ENCODE results near the gene CAMTA1.

CAMTA1 gene

DNA sequence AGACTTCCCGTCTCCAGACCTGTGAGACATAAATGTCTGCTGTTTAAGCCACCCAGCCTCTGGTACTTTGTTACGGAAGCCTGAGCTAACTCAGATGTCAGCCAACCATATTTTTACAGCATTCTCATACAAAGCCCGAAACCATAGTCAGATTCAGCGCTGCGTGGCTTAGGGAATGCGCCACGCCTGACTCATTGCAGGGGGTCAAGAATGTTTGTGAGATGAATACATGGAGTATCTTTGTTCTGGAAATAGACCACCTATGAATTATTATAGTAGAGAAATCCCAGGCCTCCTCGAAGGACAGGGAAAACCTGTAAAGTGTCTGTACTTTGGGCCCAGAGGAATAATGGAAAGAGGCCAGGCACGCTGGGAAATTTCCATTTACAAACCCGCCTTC is 434.8 kb downstream of the CAMTA1 start:
- Histone ChIP-seq H3K4me1 (ENCODE audit: control insufficient read depth, insufficient read depth, low read length, poor library complexity, severe bottlenecking) (peaks cover 5% of the 10 kb centered on the region), H3K27ac (ENCODE audit: low read depth, low read length, severe bottlenecking) (no peak overlapping the region), H3K36me3 (ENCODE audit: control insufficient read depth, insufficient read depth, low read length) (no peaks in the 10 kb centered on the region), H3K9me3 (ENCODE audit: control insufficient read depth, low read length) (no peaks in the 10 kb centered on the region), H3K4me3 (ENCODE audit: extremely low read depth, insufficient read depth, low read length, poor library complexity, severe bottlenecking) (no peak overlapping the region)
- WGBS, 2 experiments (ENCODE audit: insufficient coverage in 2 of 2), result 90 to 93% methylated on average over 5 to 9 of the region's 10 CpGs

DNA sequence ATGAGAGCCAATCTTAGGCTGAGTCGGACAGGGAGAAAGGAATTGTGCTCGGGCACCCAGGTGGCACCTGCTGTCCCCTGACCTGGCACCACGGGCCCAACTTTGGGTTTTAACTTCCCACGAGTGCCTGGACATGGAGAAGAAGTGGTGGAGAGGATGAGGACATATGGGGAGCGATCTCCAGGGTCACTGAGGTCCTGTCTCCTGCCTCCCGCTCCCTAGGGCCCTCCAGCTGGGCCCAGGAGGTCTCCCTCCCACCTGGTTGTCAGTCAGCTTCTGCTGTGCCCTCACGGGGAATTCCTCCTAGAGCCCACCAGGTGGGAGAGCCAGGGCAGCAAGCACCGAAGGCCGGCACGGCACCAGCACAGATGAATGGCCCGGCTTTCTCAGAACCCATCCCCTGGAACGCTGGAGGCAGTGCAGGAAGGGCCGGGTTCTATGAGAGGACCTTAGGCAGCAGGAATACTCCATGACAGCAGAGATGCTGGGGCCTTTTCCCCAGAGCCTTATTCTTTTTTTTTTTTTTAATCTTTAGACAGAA is 435.5 kb downstream of the CAMTA1 start:
- H3K4me1 ChIP-seq (ENCODE audit: control insufficient read depth, insufficient read depth, low read length, poor library complexity, severe bottlenecking), result peaks cover 5% of the 10 kb centered on the region
- H3K4me3 ChIP-seq (ENCODE audit: extremely low read depth, insufficient read depth, low read length, poor library complexity, severe bottlenecking), result no peak overlapping the region
- H3K27ac ChIP-seq (ENCODE audit: low read depth, low read length, severe bottlenecking), result no peak overlapping the region
- no peaks in the 10 kb centered on the region for H3K9me3 ChIP-seq (ENCODE audit: control insufficient read depth, low read length)
- no peaks in the 10 kb centered on the region for H3K36me3 ChIP-seq (ENCODE audit: control insufficient read depth, insufficient read depth, low read length)
- 86 to 95% methylated on average over 8 to 12 of the region's 13 CpGs for WGBS, 2 experiments (ENCODE audit: insufficient coverage in 2 of 2)

DNA sequence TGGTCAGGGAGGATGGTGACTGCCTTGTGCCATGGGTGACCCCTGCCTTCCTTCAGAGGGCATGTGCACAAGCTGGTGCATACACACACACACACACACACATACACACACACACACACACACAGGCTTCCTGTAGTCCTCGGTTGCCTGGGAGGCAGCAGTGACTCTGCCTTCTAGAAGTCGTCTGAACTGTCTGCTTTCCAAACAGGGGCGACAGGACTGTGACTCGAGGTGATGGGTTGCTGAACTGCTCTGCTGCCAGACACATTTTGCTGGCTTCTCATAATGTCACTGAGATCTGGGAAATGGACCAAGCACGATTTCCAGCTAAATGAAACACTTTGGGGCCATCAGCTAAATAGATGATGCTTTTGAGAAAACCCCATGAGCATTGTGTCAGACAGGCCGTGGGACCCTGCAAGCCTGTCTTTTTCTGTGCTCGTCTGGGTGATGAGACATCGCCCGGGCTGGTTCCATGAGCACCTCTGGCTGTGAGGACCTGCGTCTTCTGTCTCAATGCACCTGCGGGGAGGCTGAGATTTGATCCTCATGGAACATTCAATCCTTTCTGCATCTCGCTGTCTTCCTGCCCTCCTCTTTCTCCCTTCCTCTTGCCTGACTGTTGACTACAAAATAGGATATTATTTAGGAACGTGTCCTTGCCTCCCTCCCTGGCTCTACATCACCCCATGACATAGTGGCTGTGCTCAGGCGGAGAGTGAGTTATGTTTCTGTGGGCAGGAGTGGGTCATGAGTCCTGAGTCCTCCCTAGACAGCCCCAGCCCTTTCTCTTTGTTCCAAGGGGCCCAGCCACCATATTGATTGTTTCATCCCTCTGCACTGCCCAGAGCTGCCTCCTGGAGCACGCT is 436.8 kb downstream of the CAMTA1 start:
- Histone ChIP-seq H3K9me3 (ENCODE audit: control insufficient read depth, low read length) (no peaks in the 10 kb centered on the region), H3K4me3 (ENCODE audit: extremely low read depth, insufficient read depth, low read length, poor library complexity, severe bottlenecking) (no peak overlapping the region), H3K4me1 (ENCODE audit: control insufficient read depth, insufficient read depth, low read length, poor library complexity, severe bottlenecking) (peaks cover 5% of the 10 kb centered on the region), H3K36me3 (ENCODE audit: control insufficient read depth, insufficient read depth, low read length) (no peaks in the 10 kb centered on the region), H3K27ac (ENCODE audit: low read depth, low read length, severe bottlenecking) (no peak overlapping the region)
- WGBS, 2 experiments (ENCODE audit: insufficient coverage in 2 of 2), result 83% methylated on average over 12 to 14 of the region's 15 CpGs

DNA sequence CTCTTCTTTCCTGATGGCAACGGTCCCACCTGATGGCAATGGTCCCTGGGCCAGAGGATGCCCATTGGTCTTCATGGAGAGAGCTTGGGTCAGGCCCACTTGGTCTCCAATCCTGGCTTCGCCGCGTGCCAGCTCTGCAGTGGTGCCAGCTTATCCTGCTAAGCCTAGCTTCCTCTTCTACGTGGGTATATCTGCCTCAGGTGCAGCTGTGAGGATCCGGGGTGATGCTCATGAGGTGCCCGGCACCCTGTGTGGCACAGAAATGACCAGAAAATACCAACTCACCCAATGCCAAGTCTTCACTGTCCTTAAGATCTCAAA is 437.4 kb downstream of the CAMTA1 start:
- Histone ChIP-seq H3K4me3 (ENCODE audit: extremely low read depth, insufficient read depth, low read length, poor library complexity, severe bottlenecking) (no peak overlapping the region), H3K9me3 (ENCODE audit: control insufficient read depth, low read length) (no peaks in the 10 kb centered on the region), H3K36me3 (ENCODE audit: control insufficient read depth, insufficient read depth, low read length) (no peaks in the 10 kb centered on the region), H3K4me1 (ENCODE audit: control insufficient read depth, insufficient read depth, low read length, poor library complexity, severe bottlenecking) (peaks cover 5% of the 10 kb centered on the region), H3K27ac (ENCODE audit: low read depth, low read length, severe bottlenecking) (no peak overlapping the region)
- WGBS, 2 experiments (ENCODE audit: insufficient coverage in 2 of 2), result 93 to 95% methylated on average over 6 to 7 of the region's 7 CpGs

DNA sequence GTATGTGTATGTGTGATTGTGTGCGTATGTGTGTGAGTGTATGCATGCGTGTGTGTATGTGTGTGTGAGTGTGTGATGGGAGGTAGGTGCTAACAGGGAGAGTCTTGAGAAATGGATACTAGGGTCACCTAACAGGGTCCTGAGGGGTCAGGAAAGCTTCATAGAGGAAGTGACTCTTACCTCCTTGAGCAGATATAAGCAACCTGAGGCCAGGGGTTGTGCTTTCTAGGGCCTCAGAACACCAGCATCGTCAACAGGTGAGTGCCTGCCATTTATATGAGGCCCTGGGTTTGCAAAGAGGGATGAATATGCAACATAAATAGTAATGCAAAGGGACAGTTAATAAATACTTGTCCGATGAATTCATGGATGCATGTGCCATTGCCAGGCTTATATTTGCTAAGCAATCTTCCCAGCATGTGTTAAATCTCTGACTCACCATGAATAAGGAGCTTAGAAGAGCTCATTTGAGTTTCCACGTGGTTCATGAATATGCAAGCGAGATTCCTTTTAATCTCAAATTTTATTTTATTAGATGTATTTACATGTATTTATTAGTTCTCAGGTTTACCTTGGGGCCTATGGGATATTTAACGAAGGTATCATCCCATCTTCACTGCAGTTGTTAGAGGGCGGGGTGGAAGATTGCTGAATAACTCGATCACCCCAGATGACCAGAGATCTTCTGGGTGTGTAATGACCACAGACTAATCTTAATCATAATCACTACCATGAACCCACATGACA is 438.3 kb downstream of the CAMTA1 start:
- Histone ChIP-seq H3K36me3 (ENCODE audit: control insufficient read depth, insufficient read depth, low read length) (no peaks in the 10 kb centered on the region), H3K27ac (ENCODE audit: low read depth, low read length, severe bottlenecking) (no peak overlapping the region), H3K4me3 (ENCODE audit: extremely low read depth, insufficient read depth, low read length, poor library complexity, severe bottlenecking) (no peak overlapping the region), H3K4me1 (ENCODE audit: control insufficient read depth, insufficient read depth, low read length, poor library complexity, severe bottlenecking) (peaks cover 5% of the 10 kb centered on the region), H3K9me3 (ENCODE audit: control insufficient read depth, low read length) (no peaks in the 10 kb centered on the region)
- 88 to 92% methylated on average over 4 of the region's 9 CpGs for WGBS, 2 experiments (ENCODE audit: insufficient coverage in 2 of 2)

DNA sequence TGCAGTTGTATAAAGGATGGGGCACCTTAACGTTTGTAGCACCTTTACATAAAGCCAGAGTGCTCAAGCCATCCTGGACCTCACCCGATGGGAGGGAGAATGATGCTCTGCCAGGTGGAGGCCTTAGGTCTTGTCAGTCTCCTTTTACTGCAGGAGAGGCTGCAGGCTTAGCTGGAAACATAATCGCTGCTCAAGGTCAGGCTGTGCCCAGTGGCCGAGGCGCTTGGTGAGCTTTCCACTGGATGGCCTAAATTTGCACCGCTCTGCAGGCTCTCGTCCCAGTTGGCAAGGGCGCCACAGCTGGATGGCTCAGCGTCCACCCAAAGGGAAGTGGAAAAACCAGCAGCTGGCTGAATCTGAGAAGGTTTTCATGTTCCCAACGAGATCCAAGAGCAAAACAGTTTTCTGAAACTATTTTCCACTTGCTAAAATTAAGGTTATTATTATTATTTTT is 438.9 kb downstream of the CAMTA1 start:
- Histone ChIP-seq H3K36me3 (ENCODE audit: control insufficient read depth, insufficient read depth, low read length) (no peaks in the 10 kb centered on the region), H3K4me1 (ENCODE audit: control insufficient read depth, insufficient read depth, low read length, poor library complexity, severe bottlenecking) (peaks cover 5% of the 10 kb centered on the region), H3K9me3 (ENCODE audit: control insufficient read depth, low read length) (no peaks in the 10 kb centered on the region), H3K4me3 (ENCODE audit: extremely low read depth, insufficient read depth, low read length, poor library complexity, severe bottlenecking) (no peak overlapping the region), H3K27ac (ENCODE audit: low read depth, low read length, severe bottlenecking) (no peak overlapping the region)
- 92 to 94% methylated on average over 8 to 9 of the region's 10 CpGs for WGBS, 2 experiments (ENCODE audit: insufficient coverage in 2 of 2)

DNA sequence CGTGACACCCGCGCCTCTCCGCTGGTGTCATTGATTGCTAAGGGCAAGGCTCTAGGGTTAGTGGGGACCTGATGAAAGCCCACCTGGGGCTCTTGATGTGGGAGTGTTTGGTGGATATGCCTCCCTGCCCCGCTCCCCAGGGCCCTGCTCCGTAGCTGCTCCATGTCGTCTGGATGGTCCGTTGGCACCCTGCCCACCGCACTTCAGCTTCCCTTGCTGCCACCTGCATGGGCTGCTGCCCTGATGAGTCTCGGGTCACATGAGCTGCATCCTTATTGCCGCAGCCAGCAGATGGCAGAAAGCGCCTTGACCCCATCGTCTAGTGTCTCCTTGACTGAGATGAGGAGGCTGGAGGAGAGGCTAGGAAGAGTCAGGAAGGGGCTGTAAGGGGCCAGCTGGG is 439.4 kb downstream of the CAMTA1 start:
- WGBS, 2 experiments (ENCODE audit: insufficient coverage in 2 of 2), result 82 to 84% methylated on average over 13 of the region's 13 CpGs
- no peak overlapping the region for H3K4me3 ChIP-seq (ENCODE audit: extremely low read depth, insufficient read depth, low read length, poor library complexity, severe bottlenecking)
- no peaks in the 10 kb centered on the region for H3K9me3 ChIP-seq (ENCODE audit: control insufficient read depth, low read length)
- peaks cover 5% of the 10 kb centered on the region for H3K4me1 ChIP-seq (ENCODE audit: control insufficient read depth, insufficient read depth, low read length, poor library complexity, severe bottlenecking)
- no peaks in the 10 kb centered on the region for H3K36me3 ChIP-seq (ENCODE audit: control insufficient read depth, insufficient read depth, low read length)
- no peak overlapping the region for H3K27ac ChIP-seq (ENCODE audit: low read depth, low read length, severe bottlenecking)

DNA sequence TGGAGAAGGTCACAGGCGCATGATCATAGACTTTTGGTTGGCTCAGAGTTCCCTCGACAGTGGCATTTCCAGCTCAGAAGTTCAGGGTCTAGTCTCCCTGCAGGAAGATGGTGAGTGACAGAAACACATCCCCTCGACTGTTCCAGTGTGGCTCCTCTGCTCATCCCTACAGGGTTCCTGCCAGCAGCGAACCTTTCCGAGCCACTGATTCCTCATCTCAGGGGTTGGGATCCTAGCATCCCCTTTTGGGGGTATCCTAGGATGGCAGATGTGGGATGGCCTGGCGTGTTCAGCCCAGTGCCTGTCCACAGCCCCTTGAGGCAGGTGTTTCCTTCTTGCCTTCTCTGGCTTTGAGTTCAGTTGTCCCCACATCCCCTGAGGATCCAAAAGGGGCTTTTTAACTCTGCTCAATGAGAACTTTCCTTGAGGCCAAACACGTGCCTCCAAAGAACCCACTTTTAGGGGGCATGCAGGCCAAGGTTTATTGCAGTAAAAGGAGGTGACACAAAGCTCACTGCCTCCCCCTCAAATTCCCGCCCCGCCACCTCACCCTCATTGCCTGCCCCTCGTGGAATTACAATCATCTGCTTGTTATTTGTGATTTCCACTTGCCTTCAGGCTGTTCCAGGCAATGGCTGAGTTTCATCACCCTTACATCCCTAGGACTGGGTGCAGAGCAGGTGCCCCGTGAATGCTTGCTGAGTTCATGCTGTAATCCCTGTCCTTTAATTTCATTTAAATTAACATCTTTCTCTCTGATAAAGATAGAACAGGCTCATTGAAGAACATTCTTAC is 440.7 kb downstream of the CAMTA1 start:
- no peak overlapping the region for H3K27ac ChIP-seq (ENCODE audit: low read depth, low read length, severe bottlenecking)
- no peaks in the 10 kb centered on the region for H3K9me3 ChIP-seq (ENCODE audit: control insufficient read depth, low read length)
- peaks cover 5% of the 10 kb centered on the region for H3K4me1 ChIP-seq (ENCODE audit: control insufficient read depth, insufficient read depth, low read length, poor library complexity, severe bottlenecking)
- WGBS, 2 experiments (ENCODE audit: insufficient coverage in 2 of 2), result 88 to 89% methylated on average over 10 of the region's 11 CpGs
- H3K4me3 ChIP-seq (ENCODE audit: extremely low read depth, insufficient read depth, low read length, poor library complexity, severe bottlenecking), result no peak overlapping the region
- H3K36me3 ChIP-seq (ENCODE audit: control insufficient read depth, insufficient read depth, low read length), result no peaks in the 10 kb centered on the region

DNA sequence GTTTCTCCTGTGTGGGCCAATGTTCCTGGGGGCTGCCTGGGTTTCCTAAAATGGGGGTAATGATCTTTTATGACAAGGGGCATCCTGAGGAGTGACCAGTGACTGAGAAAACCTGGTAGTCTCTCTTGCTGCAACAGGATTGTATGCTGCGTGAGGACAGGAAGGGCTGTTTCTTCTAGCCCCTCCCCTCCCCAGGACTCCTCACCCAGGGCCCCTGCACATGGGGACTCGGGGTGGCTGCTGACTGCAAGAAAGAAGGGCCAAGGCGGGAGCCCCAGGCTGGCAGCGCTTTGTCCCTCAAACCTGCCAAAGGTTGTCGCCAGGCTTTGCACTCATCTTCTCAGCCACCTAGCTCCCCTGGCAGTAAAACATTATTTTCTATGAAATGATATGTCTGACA is 442.4 kb downstream of the CAMTA1 start:
- Histone ChIP-seq H3K4me1 (ENCODE audit: control insufficient read depth, insufficient read depth, low read length, poor library complexity, severe bottlenecking) (no peaks in the 10 kb centered on the region), H3K4me3 (ENCODE audit: extremely low read depth, insufficient read depth, low read length, poor library complexity, severe bottlenecking) (no peak overlapping the region), H3K27ac (ENCODE audit: low read depth, low read length, severe bottlenecking) (no peak overlapping the region), H3K36me3 (ENCODE audit: control insufficient read depth, insufficient read depth, low read length) (no peaks in the 10 kb centered on the region), H3K9me3 (ENCODE audit: control insufficient read depth, low read length) (no peaks in the 10 kb centered on the region)
- WGBS, 2 experiments (ENCODE audit: insufficient coverage in 2 of 2), result 88% methylated on average over 5 of the region's 5 CpGs; no CpG with 5 or more reads in 1 of the 2 experiments

DNA sequence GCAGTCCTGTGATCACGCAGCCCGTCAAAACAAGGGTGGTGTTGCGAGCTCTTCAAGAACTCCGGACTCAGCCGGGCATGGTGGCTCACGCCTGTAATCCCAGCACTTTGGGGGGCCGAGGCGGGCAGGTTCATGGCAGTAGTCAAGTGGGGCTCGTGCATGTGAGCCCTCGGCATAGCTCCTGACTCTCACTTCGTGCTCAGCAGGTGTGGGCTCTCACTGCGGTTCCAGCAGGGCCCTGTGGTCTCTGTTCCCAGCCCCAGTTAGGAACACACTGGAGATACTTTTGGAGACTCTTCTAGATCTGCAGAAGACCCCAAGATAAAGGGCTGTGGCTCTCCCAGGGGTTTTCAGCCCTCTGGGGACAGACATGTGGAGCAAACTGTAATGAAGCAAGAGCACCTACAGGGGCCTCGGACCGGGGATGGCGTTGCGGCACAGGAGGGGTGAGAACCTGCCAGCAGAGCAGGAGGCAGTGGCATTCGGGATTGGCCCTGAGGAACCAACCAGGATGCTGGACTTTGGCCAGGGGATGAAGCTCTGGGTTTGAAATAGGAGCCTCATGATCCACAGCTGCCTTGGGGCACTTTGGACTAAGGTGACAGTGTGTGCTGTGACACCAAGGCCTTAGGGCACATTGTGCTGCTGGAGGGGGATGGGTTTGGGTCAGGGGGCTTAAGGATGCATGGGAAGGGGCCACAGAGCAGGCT is 443.2 kb downstream of the CAMTA1 start:
- Histone ChIP-seq H3K4me1 (ENCODE audit: control insufficient read depth, insufficient read depth, low read length, poor library complexity, severe bottlenecking) (no peaks in the 10 kb centered on the region), H3K9me3 (ENCODE audit: control insufficient read depth, low read length) (no peaks in the 10 kb centered on the region), H3K27ac (ENCODE audit: low read depth, low read length, severe bottlenecking) (no peak overlapping the region), H3K4me3 (ENCODE audit: extremely low read depth, insufficient read depth, low read length, poor library complexity, severe bottlenecking) (no peak overlapping the region), H3K36me3 (ENCODE audit: control insufficient read depth, insufficient read depth, low read length) (no peaks in the 10 kb centered on the region)
- 74 to 86% methylated on average over 16 to 17 of the region's 17 CpGs for WGBS, 2 experiments (ENCODE audit: insufficient coverage in 2 of 2)
